Panc1 (cell line): ENCODE results near the gene NAPA. TPM values are rescaled to one million over a fixed set of nuclear protein-coding genes. Genes with fewer than 3 reads are reported as not detected.

ENCODE experiments used
- ATAC-seq: fragments of 200-7000 bp; cut with Tn5 transposase; 2 replicates; pipeline ENCODE4 v1.9.1; 2020; ENCODE audit warnings: mild to moderate bottlenecking, moderate library complexity
- BruUV-seq: library from RNA; stranded (reverse); fragments of 400-500 nt; replicated peaks from 2 replicates; lab custom pipeline; 2021; lab: Mats Ljungman, UMichigan
- CTCF ChIA-PET: fragments of 300-600 bp; sonication (Branson Sonifier 250); formaldehyde crosslinking; loops from one replicate; lab custom pipeline; 2022; ENCODE audit warnings: antibody characterized with exemption; lab: Charles Lee
- POLR2A ChIA-PET: fragments of 300-600 bp; sonication (Branson Sonifier 250); formaldehyde crosslinking; loops from one replicate; lab custom pipeline; 2022; ENCODE audit warnings: antibody characterized with exemption; lab: Charles Lee
- DNase-seq: peaks from one replicate; pipeline ENCODE4 v3.0.0-alpha.2; 2010; ENCODE audit warnings: low read depth, low spot score
- H3K27ac ChIP-seq: 2 replicates; pipeline ENCODE4 v1.5.1; 2011; ENCODE audit warnings: mild to moderate bottlenecking, low read length, inconsistent platforms
- H3K27me3 ChIP-seq: fragments of 200-500 bp; sonication (Bioruptor generic); 2 replicates; pipeline ENCODE4 v1.6.0; 2014; ENCODE audit warnings: low read length, inconsistent platforms; ENCODE audit not compliant: control insufficient read depth, insufficient read depth
- H3K36me3 ChIP-seq: fragments of 200-500 bp; sonication (Bioruptor generic); 2 replicates; pipeline ENCODE4 v1.5.1; 2014; ENCODE audit warnings: inconsistent platforms, mild to moderate bottlenecking, low read length, moderate library complexity; ENCODE audit not compliant: control insufficient read depth, insufficient read depth
- H3K4me1 ChIP-seq: 2 replicates; pipeline ENCODE4 v1.5.1; 2011; ENCODE audit warnings: inconsistent platforms, mild to moderate bottlenecking, low read length, moderate library complexity; ENCODE audit not compliant: control insufficient read depth, insufficient read depth
- H3K4me3 ChIP-seq, 2 experiments: 2 replicates each; pipeline ENCODE4 v1.5.1; 2011 to 2012; ENCODE audit warnings: low read depth in 2 of 2, low read length in 2 of 2, mild to moderate bottlenecking in 2 of 2, inconsistent platforms in 1 of 2, moderate library complexity in 1 of 2
- H3K9me3 ChIP-seq: fragments of 200-500 bp; sonication (Bioruptor generic); 2 replicates; pipeline ENCODE4 v1.5.1; 2014; ENCODE audit warnings: low read depth, mild to moderate bottlenecking, inconsistent platforms, low read length, moderate library complexity; ENCODE audit not compliant: control insufficient read depth, insufficient read depth
- CTCF ChIP-seq: fragments of 450-650 bp; IDR thresholded peaks from 2 replicates; pipeline ENCODE4 v1.5.1; 2017; ENCODE audit warnings: mild to moderate bottlenecking
- POLR2AphosphoS5 ChIP-seq: IDR thresholded peaks from 2 replicates; pipeline ENCODE4 v1.6.1; 2012; ENCODE audit warnings: mild to moderate bottlenecking, low read depth, low read length, moderate library complexity
- SIN3A ChIP-seq: IDR thresholded peaks from 2 replicates; pipeline ENCODE4 v1.6.1; 2012; ENCODE audit warnings: low read depth, mild to moderate bottlenecking, low read length, moderate library complexity, borderline replicate concordance; ENCODE audit not compliant: insufficient read depth
- TCF7L2 ChIP-seq: IDR thresholded peaks from 2 replicates; pipeline ENCODE4 v1.6.1; 2011; ENCODE audit warnings: mild to moderate bottlenecking, low read depth, low read length, inconsistent platforms
- in situ Hi-C: cut with HindIII; loops from 2 replicates; pipeline ENCODE4 v1.10.0; 2016; ENCODE audit warnings: low sequenced_read_pairs, low pct_unique_long_range_greater_than_20kb
- intact Hi-C: fragments of 100-400 bp; cut with micrococcal nuclease; formaldehyde crosslinking; loops from one replicate; pipeline ENCODE4 v1.10.0; 2022; ENCODE audit not compliant: unreplicated experiment
- total RNA-seq: library from RNA; stranded (reverse); gene quantifications from one replicate; pipeline ENCODE4 v1.2.1, GENCODE V29; 2021; ENCODE audit not compliant: unreplicated experiment
- TF ChIP-seq, protein P1 (sequence below), 2 experiments: IDR thresholded peaks; 2 replicates each; pipeline ENCODE4 v1.6.1; 2011 to 2012; ENCODE audit warnings: low read depth in 2 of 2, control low read depth in 1 of 2, low read length in 1 of 2, mild to moderate bottlenecking in 1 of 2, moderate library complexity in 1 of 2; ENCODE audit not compliant: insufficient read depth in 1 of 2

NAPA gene
- total RNA-seq, 1 experiment from 2014 or later, result 71.0 TPM

DNA sequence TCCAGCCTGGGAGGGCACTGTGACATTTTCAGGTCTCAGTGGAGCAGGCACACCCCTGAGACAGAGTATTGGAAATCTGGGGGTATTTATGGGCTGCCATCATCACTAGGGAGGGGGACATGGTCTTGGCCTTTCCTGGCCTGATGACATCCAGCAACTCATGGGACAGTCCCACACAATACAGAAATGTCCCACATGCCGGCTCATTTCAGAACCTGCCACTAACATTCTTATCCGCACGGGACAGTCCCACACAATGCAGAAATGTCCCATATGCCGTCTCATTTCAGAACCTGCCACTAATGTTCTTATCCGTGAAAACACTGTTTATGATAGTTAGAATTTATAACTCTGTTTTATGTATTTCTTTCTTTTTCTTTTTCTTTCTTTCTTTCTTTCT is 53.0 kb downstream of the NAPA start:
- Histone ChIP-seq H3K9me3 (no peaks in the 10 kb centered on the region), H3K4me3 (no peak overlapping the region), H3K36me3 (no peaks in the 10 kb centered on the region), H3K4me1 (no peaks in the 10 kb centered on the region), H3K27ac (no peak overlapping the region), H3K27me3 (peaks cover 5% of the 10 kb centered on the region; the same call in 1 of the 2 replicates)
- in situ Hi-C loops (no loop called here), intact Hi-C loops (no loop called here)
- DNase-seq, result no peak
- TF ChIP-seq TCF7L2 (no peak), SIN3A (no peak), CTCF (no peak), POLR2AphosphoS5 (no peak)
- TF ChIP-seq, protein P1, sequence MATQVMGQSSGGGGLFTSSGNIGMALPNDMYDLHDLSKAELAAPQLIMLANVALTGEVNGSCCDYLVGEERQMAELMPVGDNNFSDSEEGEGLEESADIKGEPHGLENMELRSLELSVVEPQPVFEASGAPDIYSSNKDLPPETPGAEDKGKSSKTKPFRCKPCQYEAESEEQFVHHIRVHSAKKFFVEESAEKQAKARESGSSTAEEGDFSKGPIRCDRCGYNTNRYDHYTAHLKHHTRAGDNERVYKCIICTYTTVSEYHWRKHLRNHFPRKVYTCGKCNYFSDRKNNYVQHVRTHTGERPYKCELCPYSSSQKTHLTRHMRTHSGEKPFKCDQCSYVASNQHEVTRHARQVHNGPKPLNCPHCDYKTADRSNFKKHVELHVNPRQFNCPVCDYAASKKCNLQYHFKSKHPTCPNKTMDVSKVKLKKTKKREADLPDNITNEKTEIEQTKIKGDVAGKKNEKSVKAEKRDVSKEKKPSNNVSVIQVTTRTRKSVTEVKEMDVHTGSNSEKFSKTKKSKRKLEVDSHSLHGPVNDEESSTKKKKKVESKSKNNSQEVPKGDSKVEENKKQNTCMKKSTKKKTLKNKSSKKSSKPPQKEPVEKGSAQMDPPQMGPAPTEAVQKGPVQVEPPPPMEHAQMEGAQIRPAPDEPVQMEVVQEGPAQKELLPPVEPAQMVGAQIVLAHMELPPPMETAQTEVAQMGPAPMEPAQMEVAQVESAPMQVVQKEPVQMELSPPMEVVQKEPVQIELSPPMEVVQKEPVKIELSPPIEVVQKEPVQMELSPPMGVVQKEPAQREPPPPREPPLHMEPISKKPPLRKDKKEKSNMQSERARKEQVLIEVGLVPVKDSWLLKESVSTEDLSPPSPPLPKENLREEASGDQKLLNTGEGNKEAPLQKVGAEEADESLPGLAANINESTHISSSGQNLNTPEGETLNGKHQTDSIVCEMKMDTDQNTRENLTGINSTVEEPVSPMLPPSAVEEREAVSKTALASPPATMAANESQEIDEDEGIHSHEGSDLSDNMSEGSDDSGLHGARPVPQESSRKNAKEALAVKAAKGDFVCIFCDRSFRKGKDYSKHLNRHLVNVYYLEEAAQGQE (IDR thresholded peaks at IDR 0.05; ENCODE audit: insufficient read depth in 1 of 2, low read depth in 2 of 2, low read length in 1 of 2), result no peak
- BruUV-seq, result no TSS peak
- CTCF ChIA-PET, result no interaction called here
- POLR2A ChIA-PET, result no interaction called here
- no peak for ATAC-seq

- in situ Hi-C loops, result no loop called here
- ChIA-PET CTCF (no interaction called here), POLR2A (no interaction called here)
- intact Hi-C loops, result no loop called here
- DNase-seq, result no peak
- Histone ChIP-seq H3K4me3 (no peak overlapping the region), H3K27ac (no peak overlapping the region), H3K36me3 (no peaks in the 10 kb centered on the region), H3K4me1 (no peaks in the 10 kb centered on the region), H3K9me3 (0 out of 2 replicates have a peak, but pooled peaks cover 4% of the 10 kb centered on the region), H3K27me3 (peaks cover 8% of the 10 kb centered on the region; the same call in 1 of the 2 replicates)
- BruUV-seq, result no TSS peak
- TF ChIP-seq TCF7L2, result no peak
- ATAC-seq, result no peak
These were observed 55.4 kb downstream of the NAPA start for GRCh38 chr19:47459477-47459876.

DNA sequence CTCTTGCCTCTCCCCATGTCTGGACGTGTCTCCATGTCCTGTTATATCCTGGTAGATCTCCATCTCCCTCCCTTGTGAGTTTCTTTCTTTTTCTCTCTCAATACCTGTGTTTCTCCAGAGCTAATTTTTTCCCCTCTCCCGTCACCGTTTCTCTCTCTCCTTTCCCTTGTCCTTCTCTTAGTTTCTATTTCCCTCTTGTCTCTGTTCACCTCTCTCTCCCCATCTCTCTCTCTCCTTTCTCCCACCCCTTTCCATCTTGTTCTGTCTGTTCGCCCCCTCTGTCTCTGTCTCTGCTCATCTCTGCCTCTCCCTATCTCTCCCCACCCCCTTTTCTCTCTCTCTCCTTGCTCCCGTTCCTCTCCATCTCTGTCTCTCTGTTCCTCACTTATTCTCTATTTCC is 56.2 kb downstream of the NAPA start:
- ATAC-seq (no peak), DNase-seq (no peak)
- no TSS peak for BruUV-seq
- CTCF ChIA-PET, result no interaction called here
- TF ChIP-seq SIN3A, result no peak
- TF ChIP-seq TCF7L2, result no peak
- no peak for TF ChIP-seq CTCF
- TF ChIP-seq, protein P1 (IDR thresholded peaks at IDR 0.05; ENCODE audit: insufficient read depth in 1 of 2, low read depth in 2 of 2, low read length in 1 of 2), result no peak
- no peak for TF ChIP-seq POLR2AphosphoS5
- Histone ChIP-seq H3K27ac (no peak overlapping the region), H3K36me3 (no peaks in the 10 kb centered on the region), H3K4me3 (no peak overlapping the region), H3K4me1 (no peaks in the 10 kb centered on the region), H3K9me3 (0 out of 2 replicates have a peak, but pooled peaks cover 4% of the 10 kb centered on the region), H3K27me3 (peaks cover 8% of the 10 kb centered on the region; the same call in 1 of the 2 replicates)
- POLR2A ChIA-PET, result no interaction called here
- in situ Hi-C loops (no loop called here), intact Hi-C loops (no loop called here)
